Measurements from ENCODE around the gene RFX7.

The RFX7 gene

DNA sequence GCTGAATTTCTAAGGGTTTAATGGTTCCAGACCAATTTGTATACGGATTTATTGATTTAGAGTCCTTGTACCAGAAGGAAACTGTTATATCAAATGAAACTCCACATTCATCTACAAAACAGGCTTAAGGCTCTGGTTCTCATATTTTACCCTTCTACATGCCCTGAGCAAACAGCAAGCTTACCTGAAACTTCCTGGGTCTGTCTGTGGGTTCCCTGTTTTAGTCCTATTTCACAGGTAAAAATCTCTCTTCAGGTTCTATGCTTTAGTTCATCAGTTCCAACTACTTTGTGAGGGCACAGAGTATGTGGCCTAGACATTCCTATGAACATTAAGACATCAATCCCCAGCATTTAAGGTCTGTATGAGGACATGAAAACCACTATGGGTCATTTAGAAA, 57.7 kb downstream of the RFX7 start:
- Histone ChIP-seq H3K4me1 (no peaks in the 10 kb centered on the region), H3K4me3 (no peak overlapping the region), H3K27ac (no peak overlapping the region), H3K9me3 (no peaks in the 10 kb centered on the region), H3K27me3 (no peaks in the 10 kb centered on the region), H3K36me3 (no peaks in the 10 kb centered on the region)
- intact Hi-C loops (cut with DNase I; ENCODE audit: low total_unique reads) = no loop called here
- DNase-seq = no peak
- TF ChIP-seq CTCF (IDR thresholded peaks at IDR 0.05) = no peak

GRCh38 chr15:56184516-56184915, 59.2 kb downstream of the RFX7 start:
- no peak overlapping the region for H3K27ac ChIP-seq

DNA sequence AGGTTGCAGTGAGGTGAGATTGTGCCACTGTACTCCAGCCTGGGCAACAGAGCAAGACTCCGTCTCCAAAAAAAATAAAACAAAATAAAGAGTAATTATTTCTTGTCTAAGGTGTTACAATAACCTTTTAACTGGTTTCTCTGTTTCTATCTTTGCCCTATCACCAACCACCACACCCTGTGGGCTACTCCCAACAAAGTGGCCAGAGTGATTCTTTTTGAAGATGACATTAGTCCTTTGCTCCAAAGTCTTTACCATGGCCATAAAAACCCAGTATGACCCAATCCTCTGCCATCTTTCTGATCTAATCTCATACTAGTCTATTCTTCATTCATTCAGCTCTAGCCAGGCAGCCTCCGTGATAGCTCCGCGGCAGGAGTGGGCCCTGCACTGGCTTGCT, 62.8 kb downstream of the RFX7 start:
- H3K9me3 ChIP-seq = no peaks in the 10 kb centered on the region
- no peaks in the 10 kb centered on the region for H3K4me1 ChIP-seq
- no peak overlapping the region for H3K4me3 ChIP-seq
- no peak for DNase-seq
- H3K36me3 ChIP-seq = no peaks in the 10 kb centered on the region
- no peak for TF ChIP-seq CTCF (IDR thresholded peaks at IDR 0.05)
- intact Hi-C loops (cut with DNase I; ENCODE audit: low total_unique reads) = no loop called here
- H3K27me3 ChIP-seq = no peaks in the 10 kb centered on the region
- no peak overlapping the region for H3K27ac ChIP-seq

More at GRCh38 chr15:56184516-56184915, 59.2 kb downstream of the RFX7 start:
- no peaks in the 10 kb centered on the region for H3K4me1 ChIP-seq
- no peaks in the 10 kb centered on the region for H3K36me3 ChIP-seq
- no peak for TF ChIP-seq CTCF (IDR thresholded peaks at IDR 0.05)
- H3K9me3 ChIP-seq = no peaks in the 10 kb centered on the region
- H3K4me3 ChIP-seq = no peak overlapping the region
- no peaks in the 10 kb centered on the region for H3K27me3 ChIP-seq
- DNase-seq = no peak
- intact Hi-C loops (cut with DNase I; ENCODE audit: low total_unique reads) = no loop called here

DNA sequence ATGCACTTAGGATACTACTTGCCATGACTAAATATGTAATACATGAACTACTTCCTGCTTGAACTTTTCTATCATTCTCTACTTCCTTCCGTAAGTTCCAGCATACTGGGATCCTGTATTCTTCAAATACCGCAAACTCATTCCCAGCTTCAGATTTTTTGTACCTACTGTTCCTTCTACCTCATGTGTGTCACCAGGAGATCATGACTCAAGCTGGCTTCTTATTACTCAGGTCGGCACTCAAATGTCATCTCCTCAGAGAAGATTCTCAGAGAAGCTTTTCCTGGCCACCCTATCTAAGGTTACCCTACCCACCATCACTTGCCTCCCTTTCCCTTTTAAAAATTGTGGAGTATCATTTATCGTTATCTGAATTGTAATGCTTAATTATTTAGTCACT, 66.7 kb downstream of the RFX7 start:
- no peak overlapping the region for H3K27ac ChIP-seq
- no peak for TF ChIP-seq CTCF (IDR thresholded peaks at IDR 0.05)
- no peak overlapping the region for H3K4me3 ChIP-seq
- no peaks in the 10 kb centered on the region for H3K4me1 ChIP-seq
- peaks cover 0 to 14% (median 13%) of the 10 kb centered on the region in 3 donors for H3K36me3 ChIP-seq
- H3K27me3 ChIP-seq = no peaks in the 10 kb centered on the region
- DNase-seq = no peak
- intact Hi-C loops (cut with DNase I; ENCODE audit: low total_unique reads) = no loop called here
- no peaks in the 10 kb centered on the region for H3K9me3 ChIP-seq

DNA sequence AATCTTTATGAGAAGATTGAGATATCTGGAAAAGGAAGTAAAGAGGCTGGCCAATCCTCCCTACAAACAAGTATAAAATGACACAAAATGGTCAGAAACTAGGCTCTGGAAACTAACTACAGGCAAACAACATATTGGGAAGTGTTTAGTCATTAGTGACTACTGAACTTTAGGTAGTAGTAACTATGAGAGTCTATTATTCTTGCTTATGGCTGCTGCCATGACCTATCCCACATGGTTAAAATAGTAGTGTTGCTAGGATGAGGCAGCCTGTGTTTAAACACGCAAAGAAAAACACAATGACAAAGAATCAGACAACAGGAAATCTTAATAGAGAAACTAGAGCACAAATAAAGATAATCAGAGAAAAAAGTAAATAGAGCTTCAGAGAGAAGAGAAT, 67.9 kb downstream of the RFX7 start:
- no peak for TF ChIP-seq CTCF (IDR thresholded peaks at IDR 0.05)
- Histone ChIP-seq H3K9me3 (no peaks in the 10 kb centered on the region), H3K4me3 (no peak overlapping the region), H3K4me1 (no peaks in the 10 kb centered on the region), H3K27ac (no peak overlapping the region), H3K27me3 (no peaks in the 10 kb centered on the region), H3K36me3 (peaks cover 5 to 25% (median 20%) of the 10 kb centered on the region in 3 donors)
- intact Hi-C loops (cut with DNase I; ENCODE audit: low total_unique reads) = no loop called here
- no peak for DNase-seq

DNA sequence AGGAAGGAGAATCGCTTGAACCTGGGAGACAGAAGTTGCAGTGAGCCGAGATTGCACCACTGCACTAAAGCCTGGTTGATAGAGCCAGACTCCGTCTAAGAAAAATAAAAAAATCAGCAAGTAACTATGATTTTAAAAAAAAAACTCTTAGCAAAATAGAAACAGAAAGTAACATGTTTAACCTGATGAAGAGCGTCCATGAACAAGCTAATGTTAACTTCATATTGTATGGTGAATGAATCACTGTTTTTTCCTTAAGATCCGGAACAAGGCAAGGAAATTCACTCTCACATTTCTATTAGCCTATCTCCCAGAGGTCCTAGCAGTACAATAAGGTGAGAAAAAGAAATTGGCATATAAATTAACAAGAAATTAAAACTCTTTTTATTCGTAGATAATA, 69.0 kb downstream of the RFX7 start:
- Histone ChIP-seq H3K27ac (no peak overlapping the region), H3K27me3 (no peaks in the 10 kb centered on the region), H3K4me1 (no peaks in the 10 kb centered on the region), H3K4me3 (no peak overlapping the region), H3K36me3 (peaks cover 10 to 25% (median 20%) of the 10 kb centered on the region in 3 donors), H3K9me3 (no peaks in the 10 kb centered on the region)
- TF ChIP-seq CTCF (IDR thresholded peaks at IDR 0.05) = no peak
- DNase-seq = no peak
- intact Hi-C loops (cut with DNase I; ENCODE audit: low total_unique reads) = no loop called here
